DND-41 (cell line): ENCODE results near the gene ME3.

Source experiments
- EZH2 ChIP-seq: IDR thresholded peaks from 3 replicates; pipeline ENCODE4 v1.6.1; 2012; ENCODE audit warnings: borderline replicate concordance, low read depth, mild to moderate bottlenecking, moderate library complexity, low read length, inconsistent platforms; ENCODE audit not compliant: severe bottlenecking
- TF ChIP-seq, protein P1 (sequence below): IDR thresholded peaks from 2 replicates; pipeline ENCODE4 v1.5.1; 2012; ENCODE audit warnings: borderline replicate concordance, low read length, moderate library complexity, mild to moderate bottlenecking; ENCODE audit not compliant: poor library complexity, severe bottlenecking; ENCODE audit errors: extremely low read depth

DNA sequence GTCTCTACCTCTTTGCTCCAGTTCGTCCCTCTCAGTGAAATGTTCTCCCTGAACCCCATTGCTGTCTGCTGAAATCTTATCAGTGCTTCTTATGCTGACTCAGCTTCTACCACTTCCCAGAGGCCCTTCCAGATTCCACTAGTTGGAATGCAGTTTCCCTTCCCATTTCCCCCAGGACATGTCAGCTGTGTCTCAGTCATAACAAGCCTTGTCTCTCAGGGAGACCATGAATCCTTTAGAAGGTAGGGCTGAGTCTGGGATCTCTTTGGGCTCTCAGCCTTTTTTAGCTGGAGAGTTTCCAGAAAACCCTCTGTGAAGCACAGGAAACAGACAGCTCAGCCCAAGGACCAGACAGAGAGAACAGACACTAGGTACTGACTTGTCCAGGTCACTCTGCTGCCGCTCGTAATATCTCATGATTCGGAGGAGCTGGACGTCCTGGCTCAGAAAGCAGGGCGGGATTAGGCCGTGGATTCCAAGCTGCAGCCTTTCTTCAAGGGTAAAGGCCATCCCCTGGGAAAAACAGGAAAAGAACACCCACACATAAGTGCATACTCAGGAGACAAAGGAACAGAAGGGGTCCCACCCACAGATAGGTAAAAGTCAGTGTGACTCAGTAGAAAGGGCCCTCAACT lies 113.0 kb downstream of the ME3 start:
- TF ChIP-seq, protein P1, sequence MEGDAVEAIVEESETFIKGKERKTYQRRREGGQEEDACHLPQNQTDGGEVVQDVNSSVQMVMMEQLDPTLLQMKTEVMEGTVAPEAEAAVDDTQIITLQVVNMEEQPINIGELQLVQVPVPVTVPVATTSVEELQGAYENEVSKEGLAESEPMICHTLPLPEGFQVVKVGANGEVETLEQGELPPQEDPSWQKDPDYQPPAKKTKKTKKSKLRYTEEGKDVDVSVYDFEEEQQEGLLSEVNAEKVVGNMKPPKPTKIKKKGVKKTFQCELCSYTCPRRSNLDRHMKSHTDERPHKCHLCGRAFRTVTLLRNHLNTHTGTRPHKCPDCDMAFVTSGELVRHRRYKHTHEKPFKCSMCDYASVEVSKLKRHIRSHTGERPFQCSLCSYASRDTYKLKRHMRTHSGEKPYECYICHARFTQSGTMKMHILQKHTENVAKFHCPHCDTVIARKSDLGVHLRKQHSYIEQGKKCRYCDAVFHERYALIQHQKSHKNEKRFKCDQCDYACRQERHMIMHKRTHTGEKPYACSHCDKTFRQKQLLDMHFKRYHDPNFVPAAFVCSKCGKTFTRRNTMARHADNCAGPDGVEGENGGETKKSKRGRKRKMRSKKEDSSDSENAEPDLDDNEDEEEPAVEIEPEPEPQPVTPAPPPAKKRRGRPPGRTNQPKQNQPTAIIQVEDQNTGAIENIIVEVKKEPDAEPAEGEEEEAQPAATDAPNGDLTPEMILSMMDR = no peak
- no peak for TF ChIP-seq EZH2
